Ascending aorta (tissue), 2 donors: ENCODE measurements around the gene MEI4. TPM values are rescaled to one million over a fixed set of nuclear protein-coding genes. Genes with fewer than 3 reads are reported as not detected.

Experiments used
- DNase-seq, 2 donors: peaks; one replicate each; pipeline ENCODE4 v3.0.0-alpha.2; 2019; ENCODE audit warnings: low spot score in 2 of 2
- H3K27ac ChIP-seq, 2 donors: fragments of 200-600 bp; sonication (generic); one replicate each; pipeline ENCODE4 v1.5.1; 2016 to 2017; ENCODE audit warnings: mild to moderate bottlenecking in 1 of 2
- H3K27me3 ChIP-seq: fragments of 200-600 bp; sonication (generic); one replicate; pipeline ENCODE4 v1.5.1; 2017
- H3K36me3 ChIP-seq, 2 donors: fragments of 200-600 bp; sonication (generic); one replicate each; pipeline ENCODE4 v1.5.1; 2016
- H3K4me1 ChIP-seq, 2 donors: fragments of 200-600 bp; sonication (generic); one replicate each; pipeline ENCODE4 v1.5.1; 2016 to 2017; ENCODE audit warnings: mild to moderate bottlenecking in 1 of 2
- H3K4me3 ChIP-seq, 2 donors: fragments of 200-600 bp; sonication (generic); one replicate each; pipeline ENCODE4 v1.5.1; 2016 to 2017; ENCODE audit warnings: mild to moderate bottlenecking in 1 of 2
- H3K9me3 ChIP-seq, 2 donors: fragments of 200-600 bp; sonication (generic); one replicate each; pipeline ENCODE4 v1.5.1; 2016
- CTCF ChIP-seq, 3 experiments: fragments of 200-600 bp in 2 of 3; fragments of 450-650 bp in 1 of 3; sonication (generic) in 2 of 3; IDR thresholded peaks; one replicate each; pipeline ENCODE4 v1.5.1; 2016 to 2019; ENCODE audit warnings: antibody characterized with exemption in 3 of 3, mild to moderate bottlenecking in 1 of 3, moderate library complexity in 1 of 3
- intact Hi-C: fragments of 100-400 bp; cut with DNase I; formaldehyde crosslinking; loops from one replicate; pipeline ENCODE4 v1.15.1; 2023
- total RNA-seq: library from RNA; depleted of rRNA; stranded (reverse); fragments of >200 nt; gene quantifications from one replicate; pipeline ENCODE4 v1.1.0, GENCODE V29; 2016

MEI4 gene
- total RNA-seq, 1 donor from 2014 or later, result not detected

- no peak overlapping the region for H3K27ac ChIP-seq
- TF ChIP-seq CTCF (IDR thresholded peaks at IDR 0.05), result no peak
- intact Hi-C loops, result no loop called here
- H3K4me3 ChIP-seq, result no peak overlapping the region
- DNase-seq, result no peak
- no peaks in the 10 kb centered on the region for H3K9me3 ChIP-seq
- no peaks in the 10 kb centered on the region for H3K4me1 ChIP-seq
- no peaks in the 10 kb centered on the region for H3K36me3 ChIP-seq
- no peaks in the 10 kb centered on the region for H3K27me3 ChIP-seq
Measured at GRCh38 chr6:77880501-77880900, 227.7 kb downstream of the MEI4 start.

GRCh38 chr6:77883851-77884250 is 231.0 kb downstream of the MEI4 start:
- intact Hi-C loops, result no loop called here
- H3K27me3 ChIP-seq, result no peaks in the 10 kb centered on the region
- H3K9me3 ChIP-seq, result peaks cover 0 to 8% of the 10 kb centered on the region in 2 donors
- H3K27ac ChIP-seq, result no peak overlapping the region
- H3K4me3 ChIP-seq, result no peak overlapping the region
- no peak for DNase-seq
- H3K4me1 ChIP-seq, result no peaks in the 10 kb centered on the region
- no peaks in the 10 kb centered on the region for H3K36me3 ChIP-seq
- no peak for TF ChIP-seq CTCF (IDR thresholded peaks at IDR 0.05)

- Histone ChIP-seq H3K36me3 (no peaks in the 10 kb centered on the region), H3K27ac (no peak overlapping the region), H3K4me3 (no peak overlapping the region), H3K9me3 (peaks cover 0 to 21% of the 10 kb centered on the region in 2 donors), H3K27me3 (no peaks in the 10 kb centered on the region), H3K4me1 (no peaks in the 10 kb centered on the region)
- no peak for TF ChIP-seq CTCF (IDR thresholded peaks at IDR 0.05)
- intact Hi-C loops, result no loop called here
- no peak for DNase-seq
Measured at GRCh38 chr6:77893391-77893790, 240.6 kb downstream of the MEI4 start.

GRCh38 chr6:77906070-77906469 is 253.2 kb downstream of the MEI4 start:
- no peak overlapping the region for H3K4me3 ChIP-seq
- no peak for DNase-seq
- H3K4me1 ChIP-seq, result no peaks in the 10 kb centered on the region
- no peaks in the 10 kb centered on the region for H3K27me3 ChIP-seq
- no peak for TF ChIP-seq CTCF (IDR thresholded peaks at IDR 0.05)
- H3K9me3 ChIP-seq, result no peaks in the 10 kb centered on the region
- no peak overlapping the region for H3K27ac ChIP-seq
- no peaks in the 10 kb centered on the region for H3K36me3 ChIP-seq
- intact Hi-C loops, result no loop called here

GRCh38 chr6:77910826-77911225 is 258.0 kb downstream of the MEI4 start:
- Histone ChIP-seq H3K4me3 (no peak overlapping the region), H3K36me3 (no peaks in the 10 kb centered on the region), H3K4me1 (no peaks in the 10 kb centered on the region), H3K9me3 (peaks cover 6 to 25% of the 10 kb centered on the region in 2 donors), H3K27me3 (no peaks in the 10 kb centered on the region), H3K27ac (no peak overlapping the region)
- DNase-seq, result no peak
- TF ChIP-seq CTCF (IDR thresholded peaks at IDR 0.05), result no peak
- intact Hi-C loops, result no loop called here

- Histone ChIP-seq H3K4me1 (peaks cover 0 to 4% of the 10 kb centered on the region in 2 donors), H3K27me3 (no peaks in the 10 kb centered on the region), H3K36me3 (no peaks in the 10 kb centered on the region), H3K27ac (no peak overlapping the region), H3K9me3 (no peaks in the 10 kb centered on the region), H3K4me3 (no peak overlapping the region)
- TF ChIP-seq CTCF (IDR thresholded peaks at IDR 0.05), result no peak
- no peak for DNase-seq
- intact Hi-C loops, result no loop called here
Measured at GRCh38 chr6:77926198-77926751, 273.4 kb downstream of the MEI4 start.
